H9 (cell line): Measurements from ENCODE around the gene ATG5. TPM values are rescaled to one million over a fixed set of nuclear protein-coding genes. Genes with fewer than 3 reads are reported as not detected.

Experiments used
- DNase-seq: peaks from one replicate; pipeline ENCODE4 v3.0.0-alpha.2; 2017
- H2AFZ ChIP-seq: one replicate; pipeline ENCODE4 v1.6.1; 2013; ENCODE audit warnings: mild to moderate bottlenecking, low read length, control low read depth, moderate library complexity
- H2AK5ac ChIP-seq: 2 replicates; pipeline ENCODE4 v1.6.1; 2013; ENCODE audit warnings: low read length, control low read depth, mixed read lengths; ENCODE audit not compliant: insufficient read length
- H2BK120ac ChIP-seq: one replicate; pipeline ENCODE4 v1.6.1; 2013; ENCODE audit warnings: low read depth, mild to moderate bottlenecking, low read length, control low read depth, inconsistent platforms; ENCODE audit not compliant: poor library complexity, severe bottlenecking
- H2BK12ac ChIP-seq: 2 replicates; pipeline ENCODE4 v1.6.1; 2013; ENCODE audit warnings: low read length, control low read depth, mixed read lengths, low read depth; ENCODE audit not compliant: insufficient read length
- H2BK15ac ChIP-seq: 2 replicates; pipeline ENCODE4 v1.6.1; 2013; ENCODE audit warnings: low read depth, low read length, control low read depth
- H2BK20ac ChIP-seq: one replicate; pipeline ENCODE4 v1.6.1; 2013; ENCODE audit warnings: low read depth, mild to moderate bottlenecking, low read length, control low read depth, inconsistent platforms; ENCODE audit not compliant: poor library complexity, severe bottlenecking
- H2BK5ac ChIP-seq: 2 replicates; pipeline ENCODE4 v1.6.1; 2013; ENCODE audit warnings: low read length, control low read depth, mixed read lengths; ENCODE audit not compliant: insufficient read length
- H3K14ac ChIP-seq: 2 replicates; pipeline ENCODE4 v1.6.1; 2013; ENCODE audit warnings: low read length, control low read depth; ENCODE audit not compliant: insufficient read depth
- H3K18ac ChIP-seq: 2 replicates; pipeline ENCODE4 v1.6.1; 2013; ENCODE audit warnings: low read depth, mild to moderate bottlenecking, mixed read lengths, low read length, control low read depth; ENCODE audit not compliant: insufficient read length
- H3K23ac ChIP-seq: 2 replicates; pipeline ENCODE4 v1.6.1; 2013; ENCODE audit warnings: low read length, control low read depth, mixed read lengths, low read depth; ENCODE audit not compliant: insufficient read length
- H3K23me2 ChIP-seq: 2 replicates; pipeline ENCODE4 v1.6.1; 2013; ENCODE audit warnings: low read depth, mild to moderate bottlenecking, mixed read lengths, low read length, control low read depth; ENCODE audit not compliant: insufficient read length, poor library complexity, severe bottlenecking
- H3K27ac ChIP-seq: 2 replicates; pipeline ENCODE4 v1.5.1; 2013; ENCODE audit warnings: low read length, control low read depth, mixed read lengths, low read depth; ENCODE audit not compliant: insufficient read length
- H3K27me3 ChIP-seq: 2 replicates; pipeline ENCODE4 v1.6.1; 2013; ENCODE audit warnings: low read length, control low read depth, inconsistent platforms; ENCODE audit not compliant: insufficient read depth
- H3K4ac ChIP-seq: 2 replicates; pipeline ENCODE4 v1.6.1; 2013; ENCODE audit warnings: low read depth, mild to moderate bottlenecking, control low read depth, inconsistent platforms, low read length, moderate library complexity
- H3K4me1 ChIP-seq: 2 replicates; pipeline ENCODE4 v1.6.1; 2013; ENCODE audit warnings: low read length, control low read depth, inconsistent platforms; ENCODE audit not compliant: insufficient read depth
- H3K4me2 ChIP-seq: 2 replicates; pipeline ENCODE4 v1.6.1; 2013; ENCODE audit warnings: low read length, control low read depth, mixed read lengths; ENCODE audit not compliant: insufficient read length, insufficient read depth
- H3K56ac ChIP-seq: 2 replicates; pipeline ENCODE4 v1.6.1; 2013; ENCODE audit warnings: low read depth, mild to moderate bottlenecking, mixed read lengths, low read length, control low read depth; ENCODE audit not compliant: insufficient read length
- H3K79me1 ChIP-seq: 2 replicates; pipeline ENCODE4 v1.6.1; 2013; ENCODE audit warnings: low read depth, mild to moderate bottlenecking, moderate library complexity, low read length, control low read depth, inconsistent platforms; ENCODE audit not compliant: insufficient read depth, poor library complexity, severe bottlenecking
- H3K79me2 ChIP-seq: 2 replicates; pipeline ENCODE4 v1.6.1; 2013; ENCODE audit warnings: low read length, control low read depth, inconsistent platforms; ENCODE audit not compliant: insufficient read depth
- H3K9ac ChIP-seq: 2 replicates; pipeline ENCODE4 v1.6.1; 2013; ENCODE audit warnings: low read length, control low read depth, mixed read lengths; ENCODE audit not compliant: insufficient read length; ENCODE audit errors: extremely low read depth
- H3K9me3 ChIP-seq: one replicate; pipeline ENCODE4 v1.6.1; 2013; ENCODE audit warnings: low read depth, low read length, inconsistent platforms; ENCODE audit not compliant: control insufficient read depth
- H3T11ph ChIP-seq: one replicate; pipeline ENCODE4 v1.6.1; 2013; ENCODE audit warnings: mild to moderate bottlenecking, low read length, control low read depth, inconsistent platforms
- H4K20me1 ChIP-seq: one replicate; pipeline ENCODE4 v1.6.1; 2013; ENCODE audit not compliant: control insufficient read depth, insufficient read length, insufficient read depth
- H4K5ac ChIP-seq: 2 replicates; pipeline ENCODE4 v1.6.1; 2013; ENCODE audit warnings: low read depth, mild to moderate bottlenecking, mixed read lengths, low read length, control low read depth; ENCODE audit not compliant: insufficient read length
- H4K8ac ChIP-seq: replicated peaks from 2 replicates; pipeline ENCODE4 v1.6.1; 2013; ENCODE audit warnings: low read length, control low read depth, mixed read lengths, low read depth; ENCODE audit not compliant: insufficient read length
- H4K91ac ChIP-seq: 2 replicates; pipeline ENCODE4 v1.6.1; 2013; ENCODE audit warnings: low read depth, mild to moderate bottlenecking, moderate library complexity, mixed read lengths, low read length, control low read depth; ENCODE audit not compliant: insufficient read length
- H3K27ac Mint-ChIP-seq, 3 experiments: 2 replicates in 2 of 3; 3 replicates in 1 of 3; pipeline ENCODE4 v1.8.0; 2020 to 2021; ENCODE audit warnings: mixed read lengths in 3 of 3, mild to moderate bottlenecking in 1 of 3, moderate library complexity in 1 of 3
- H3K27me3 Mint-ChIP-seq: 2 replicates; pipeline ENCODE4 v1.8.0; 2021; ENCODE audit warnings: low read depth, mild to moderate bottlenecking, moderate library complexity, mixed read lengths
- H3K36me3 Mint-ChIP-seq, 3 experiments: 2 replicates in 2 of 3; 3 replicates in 1 of 3; pipeline ENCODE4 v1.8.0; 2020 to 2021; ENCODE audit warnings: low read depth in 3 of 3, mixed read lengths in 3 of 3; ENCODE audit not compliant: insufficient read depth in 1 of 3
- H3K4me1 Mint-ChIP-seq, 2 experiments: 2 replicates each; pipeline ENCODE4 v1.8.0; 2020; ENCODE audit warnings: mixed read lengths in 2 of 2
- H3K4me3 Mint-ChIP-seq, 2 experiments: 2 replicates in 1 of 2; 3 replicates in 1 of 2; pipeline ENCODE4 v1.8.0; 2020 to 2021; ENCODE audit warnings: mild to moderate bottlenecking in 2 of 2, mixed read lengths in 2 of 2, moderate library complexity in 1 of 2
- H3K9me3 Mint-ChIP-seq, 2 experiments: 2 replicates in 1 of 2; 3 replicates in 1 of 2; pipeline ENCODE4 v1.8.0; 2020; ENCODE audit warnings: mild to moderate bottlenecking in 2 of 2, mixed read lengths in 2 of 2, moderate library complexity in 1 of 2
- WGBS: extraction: QIAGEN DNeasy Blood & Tissue Kit; methylation state at CpG from one replicate; pipeline ENCODE4 v1.1.7; 2013; ENCODE audit warnings: missing lambda C conversion rate, low lambda C conversion rate, mixed read lengths; ENCODE audit not compliant: insufficient read length; ENCODE audit errors: extremely low coverage; 5-methylcytosine and 5-hydroxymethylcytosine counted together
- total RNA-seq: library from RNA; stranded (reverse); gene quantifications from 2 replicates; pipeline ENCODE4 v1.2.1, GENCODE V29; 2021
- TF ChIP-seq, protein P1 (sequence below): fragments of 200-600 bp; sonication (generic); conservative IDR thresholded peaks from 3 replicates; pipeline ENCODE4 v1.8.0; 2021; ENCODE audit warnings: antibody characterized with exemption, mild to moderate bottlenecking

Gene ATG5
- total RNA-seq, 1 experiment from 2014 or later, result 36.7 TPM

DNA sequence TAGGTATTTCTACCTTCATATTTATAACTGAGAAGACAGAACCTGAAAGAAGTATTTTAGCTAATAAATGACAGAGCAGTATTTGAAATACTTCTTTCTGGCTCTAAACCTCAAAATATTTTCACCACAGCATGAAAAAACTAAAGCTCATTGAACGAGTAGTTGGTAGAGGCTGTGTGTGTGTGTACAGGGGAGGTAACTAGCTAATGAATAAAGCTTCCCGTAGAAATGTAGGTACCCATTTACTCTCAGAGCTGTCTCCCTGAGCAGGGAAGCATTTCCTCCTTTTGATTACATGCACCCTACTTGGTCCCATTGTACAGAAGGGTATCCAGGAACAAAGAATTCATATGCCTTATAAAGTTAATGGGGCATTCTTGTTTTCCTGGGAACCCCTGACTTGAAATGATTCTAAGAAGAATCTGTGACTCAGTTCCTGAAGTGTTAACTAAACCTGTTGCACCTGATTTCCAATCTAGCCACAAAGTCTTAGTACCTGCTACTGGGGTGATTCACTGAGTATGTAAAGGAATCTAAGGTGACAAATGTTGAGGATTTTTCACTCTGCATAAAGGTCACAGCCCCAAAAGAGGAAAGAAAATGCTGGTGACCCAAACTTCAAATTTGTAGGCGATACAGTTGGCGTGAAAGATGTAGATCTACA is 47.4 kb upstream of the ATG5 start:
- Histone ChIP-seq H2BK12ac (no peak overlapping the region), H2AFZ (no peak overlapping the region), H3K23ac (no peak overlapping the region), H3K27ac (no peak overlapping the region), H2BK120ac (no peak overlapping the region), H3K4ac (no peak overlapping the region), H3K27me3 (no peaks in the 10 kb centered on the region), H4K8ac (no peak overlapping the region), H3K9ac (no peak overlapping the region), H3K4me2 (no peak overlapping the region), H4K91ac (no peak overlapping the region), H3K4me1 (peaks cover 2% of the 10 kb centered on the region; the same call in 1 of the 2 replicates), H2AK5ac (no peak overlapping the region), H4K5ac (no peak overlapping the region), H3K18ac (no peak overlapping the region), H3K56ac (no peak overlapping the region), H2BK5ac (no peak overlapping the region), H3T11ph (no peak overlapping the region), H3K9me3 (no peaks in the 10 kb centered on the region), H3K23me2 (no peaks in the 10 kb centered on the region), H3K79me2 (no peaks in the 10 kb centered on the region), H2BK20ac (no peak overlapping the region), H4K20me1 (no peaks in the 10 kb centered on the region), H2BK15ac (no peak overlapping the region), H3K14ac (no peak overlapping the region), H3K79me1 (no peaks in the 10 kb centered on the region)
- Mint-ChIP-seq H3K4me1 (peaks cover 7% of the 10 kb centered on the region in 2 experiments), H3K27me3 (no peaks in the 10 kb centered on the region), H3K9me3 (no peaks in the 10 kb centered on the region), H3K27ac (no peak overlapping the region), H3K36me3 (no peaks in the 10 kb centered on the region), H3K4me3 (no peak overlapping the region)
- no CpG with 5 or more reads among the region's 4 CpGs for WGBS
- TF ChIP-seq, protein P1, sequence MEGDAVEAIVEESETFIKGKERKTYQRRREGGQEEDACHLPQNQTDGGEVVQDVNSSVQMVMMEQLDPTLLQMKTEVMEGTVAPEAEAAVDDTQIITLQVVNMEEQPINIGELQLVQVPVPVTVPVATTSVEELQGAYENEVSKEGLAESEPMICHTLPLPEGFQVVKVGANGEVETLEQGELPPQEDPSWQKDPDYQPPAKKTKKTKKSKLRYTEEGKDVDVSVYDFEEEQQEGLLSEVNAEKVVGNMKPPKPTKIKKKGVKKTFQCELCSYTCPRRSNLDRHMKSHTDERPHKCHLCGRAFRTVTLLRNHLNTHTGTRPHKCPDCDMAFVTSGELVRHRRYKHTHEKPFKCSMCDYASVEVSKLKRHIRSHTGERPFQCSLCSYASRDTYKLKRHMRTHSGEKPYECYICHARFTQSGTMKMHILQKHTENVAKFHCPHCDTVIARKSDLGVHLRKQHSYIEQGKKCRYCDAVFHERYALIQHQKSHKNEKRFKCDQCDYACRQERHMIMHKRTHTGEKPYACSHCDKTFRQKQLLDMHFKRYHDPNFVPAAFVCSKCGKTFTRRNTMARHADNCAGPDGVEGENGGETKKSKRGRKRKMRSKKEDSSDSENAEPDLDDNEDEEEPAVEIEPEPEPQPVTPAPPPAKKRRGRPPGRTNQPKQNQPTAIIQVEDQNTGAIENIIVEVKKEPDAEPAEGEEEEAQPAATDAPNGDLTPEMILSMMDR, result no peak
- no peak for DNase-seq
